Caco-2 (cell line): ENCODE results near the gene FER. TPM values are rescaled to one million over a fixed set of nuclear protein-coding genes. Genes with fewer than 3 reads are reported as not detected.

Source experiments
- BruUV-seq: library from RNA; stranded (reverse); fragments of 400-500 nt; replicated peaks from 2 replicates; lab custom pipeline; 2021; lab: Mats Ljungman, UMichigan
- CTCF ChIA-PET: fragments of 300-600 bp; sonication (Branson Sonifier 250); formaldehyde crosslinking; loops from one replicate; lab custom pipeline; 2022; ENCODE audit warnings: antibody characterized with exemption; lab: Charles Lee
- POLR2A ChIA-PET: fragments of 300-600 bp; sonication (Branson Sonifier 250); formaldehyde crosslinking; loops from one replicate; lab custom pipeline; 2022; ENCODE audit warnings: antibody characterized with exemption; lab: Charles Lee
- DNase-seq, 2 experiments: peaks; one replicate each; pipeline versions ENCODE4 v3.0.0 to v3.0.0-alpha.2; 2020 to 2022
- H3K27me3 ChIP-seq: replicated peaks from 2 replicates; pipeline ENCODE4 v1.6.0; 2011; ENCODE audit warnings: low read length; ENCODE audit not compliant: control insufficient read depth, insufficient read depth
- H3K36me3 ChIP-seq: 2 replicates; pipeline ENCODE4 v1.5.1; 2011; ENCODE audit warnings: low read length; ENCODE audit not compliant: control insufficient read depth, insufficient read depth
- H3K4me1 ChIP-seq: fragments of 250-450 bp; sonication (Bioruptor Pico); 2 replicates; pipeline ENCODE4 v1.5.1; 2020; ENCODE audit warnings: mild to moderate bottlenecking
- H3K4me3 ChIP-seq: 2 replicates; pipeline ENCODE4 v1.5.1; 2011; ENCODE audit warnings: low read depth, mild to moderate bottlenecking, control low read depth, low read length
- H3K9me3 ChIP-seq: fragments of 250-450 bp; sonication (Bioruptor Pico); 2 replicates; pipeline ENCODE4 v1.5.1; 2020; ENCODE audit warnings: mild to moderate bottlenecking, moderate library complexity
- H3K27ac Mint-ChIP-seq: one replicate; pipeline ENCODE4 v1.8.0; 2022; ENCODE audit warnings: mixed read lengths; ENCODE audit not compliant: unreplicated experiment
- H3K27me3 Mint-ChIP-seq: one replicate; pipeline ENCODE4 v1.8.0; 2022; ENCODE audit warnings: mixed read lengths; ENCODE audit not compliant: insufficient read depth, unreplicated experiment
- H3K36me3 Mint-ChIP-seq: one replicate; pipeline ENCODE4 v1.8.0; 2022; ENCODE audit warnings: mild to moderate bottlenecking, mixed read lengths; ENCODE audit not compliant: insufficient read depth, unreplicated experiment
- H3K4me1 Mint-ChIP-seq: one replicate; pipeline ENCODE4 v1.8.0; 2022; ENCODE audit warnings: low read depth, mixed read lengths; ENCODE audit not compliant: unreplicated experiment
- H3K4me3 Mint-ChIP-seq: one replicate; pipeline ENCODE4 v1.8.0; 2022; ENCODE audit warnings: mild to moderate bottlenecking, moderate library complexity, mixed read lengths; ENCODE audit not compliant: unreplicated experiment
- H3K9me3 Mint-ChIP-seq: one replicate; pipeline ENCODE4 v1.8.0; 2022; ENCODE audit warnings: mixed read lengths; ENCODE audit not compliant: unreplicated experiment
- intact Hi-C: fragments of 100-400 bp; cut with micrococcal nuclease; formaldehyde crosslinking; loops from one replicate; pipeline ENCODE4 v1.10.0; 2022; ENCODE audit not compliant: unreplicated experiment
- total RNA-seq: library from RNA; stranded (reverse); gene quantifications from 2 replicates; pipeline ENCODE4 v1.2.3, GENCODE V29; 2022
- TF ChIP-seq, protein P1 (sequence below), 2 experiments: fragments of 200-600 bp in 1 of 2; IDR thresholded peaks; 1 replicate in 1 of 2; 2 replicates in 1 of 2; pipeline versions ENCODE4 v1.5.1 to v1.8.0; 2011 to 2022; ENCODE audit warnings: antibody characterized with exemption in 1 of 2, control low read depth in 1 of 2, inconsistent platforms in 1 of 2, low read depth in 1 of 2, low read length in 1 of 2, mild to moderate bottlenecking in 1 of 2, moderate library complexity in 1 of 2; ENCODE audit not compliant: insufficient read depth in 1 of 2, severe bottlenecking in 1 of 2, unreplicated experiment in 1 of 2

The FER gene
- total RNA-seq, 1 experiment from 2014 or later: 43.1 TPM

DNA sequence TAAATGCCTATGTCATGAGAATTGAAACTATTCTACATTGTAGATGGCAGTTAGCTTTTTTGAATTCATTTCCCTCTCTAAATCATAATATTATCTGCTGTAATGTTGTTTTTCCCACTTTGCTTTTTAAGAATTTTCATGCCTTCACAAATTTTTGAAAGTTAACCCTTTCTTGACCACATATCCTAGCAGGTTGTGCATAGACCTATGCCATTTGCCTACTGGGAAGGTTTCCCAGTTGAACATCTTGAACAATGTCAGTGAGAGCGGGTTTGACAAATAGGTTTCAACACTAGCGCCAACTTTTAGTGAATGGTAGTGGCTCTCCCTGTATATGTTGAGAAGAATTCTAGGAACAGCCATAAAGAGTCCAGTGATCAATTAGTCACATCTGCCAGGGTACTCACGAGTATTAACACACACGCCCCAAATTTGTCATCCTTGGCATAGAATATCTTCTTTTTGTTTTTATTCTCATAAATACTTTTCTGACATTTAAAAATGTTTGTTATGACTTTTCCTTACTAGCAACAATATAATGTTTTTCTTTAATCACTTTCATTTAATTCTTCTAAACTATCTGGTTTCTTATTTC lies 354.5 kb downstream of the FER start:
- Mint-ChIP-seq H3K9me3 (no peaks in the 10 kb centered on the region), H3K36me3 (no peaks in the 10 kb centered on the region), H3K4me1 (no peaks in the 10 kb centered on the region), H3K27ac (no peak overlapping the region), H3K27me3 (no peaks in the 10 kb centered on the region), H3K4me3 (no peak overlapping the region)
- DNase-seq: no peak
- intact Hi-C loops: no loop called here
- POLR2A ChIA-PET: no interaction called here
- no peaks in the 10 kb centered on the region for H3K4me1 ChIP-seq
- TF ChIP-seq, protein P1, sequence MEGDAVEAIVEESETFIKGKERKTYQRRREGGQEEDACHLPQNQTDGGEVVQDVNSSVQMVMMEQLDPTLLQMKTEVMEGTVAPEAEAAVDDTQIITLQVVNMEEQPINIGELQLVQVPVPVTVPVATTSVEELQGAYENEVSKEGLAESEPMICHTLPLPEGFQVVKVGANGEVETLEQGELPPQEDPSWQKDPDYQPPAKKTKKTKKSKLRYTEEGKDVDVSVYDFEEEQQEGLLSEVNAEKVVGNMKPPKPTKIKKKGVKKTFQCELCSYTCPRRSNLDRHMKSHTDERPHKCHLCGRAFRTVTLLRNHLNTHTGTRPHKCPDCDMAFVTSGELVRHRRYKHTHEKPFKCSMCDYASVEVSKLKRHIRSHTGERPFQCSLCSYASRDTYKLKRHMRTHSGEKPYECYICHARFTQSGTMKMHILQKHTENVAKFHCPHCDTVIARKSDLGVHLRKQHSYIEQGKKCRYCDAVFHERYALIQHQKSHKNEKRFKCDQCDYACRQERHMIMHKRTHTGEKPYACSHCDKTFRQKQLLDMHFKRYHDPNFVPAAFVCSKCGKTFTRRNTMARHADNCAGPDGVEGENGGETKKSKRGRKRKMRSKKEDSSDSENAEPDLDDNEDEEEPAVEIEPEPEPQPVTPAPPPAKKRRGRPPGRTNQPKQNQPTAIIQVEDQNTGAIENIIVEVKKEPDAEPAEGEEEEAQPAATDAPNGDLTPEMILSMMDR (IDR thresholded peaks at IDR 0.05; ENCODE audit: insufficient read depth in 1 of 2, low read depth in 1 of 2, low read length in 1 of 2, severe bottlenecking in 1 of 2, unreplicated experiment in 1 of 2): no peak
- no peaks in the 10 kb centered on the region for H3K27me3 ChIP-seq
- H3K9me3 ChIP-seq: no peaks in the 10 kb centered on the region
- no TSS peak for BruUV-seq
- H3K36me3 ChIP-seq: no peaks in the 10 kb centered on the region
- no peak overlapping the region for H3K4me3 ChIP-seq
- CTCF ChIA-PET: no interaction called here

DNA sequence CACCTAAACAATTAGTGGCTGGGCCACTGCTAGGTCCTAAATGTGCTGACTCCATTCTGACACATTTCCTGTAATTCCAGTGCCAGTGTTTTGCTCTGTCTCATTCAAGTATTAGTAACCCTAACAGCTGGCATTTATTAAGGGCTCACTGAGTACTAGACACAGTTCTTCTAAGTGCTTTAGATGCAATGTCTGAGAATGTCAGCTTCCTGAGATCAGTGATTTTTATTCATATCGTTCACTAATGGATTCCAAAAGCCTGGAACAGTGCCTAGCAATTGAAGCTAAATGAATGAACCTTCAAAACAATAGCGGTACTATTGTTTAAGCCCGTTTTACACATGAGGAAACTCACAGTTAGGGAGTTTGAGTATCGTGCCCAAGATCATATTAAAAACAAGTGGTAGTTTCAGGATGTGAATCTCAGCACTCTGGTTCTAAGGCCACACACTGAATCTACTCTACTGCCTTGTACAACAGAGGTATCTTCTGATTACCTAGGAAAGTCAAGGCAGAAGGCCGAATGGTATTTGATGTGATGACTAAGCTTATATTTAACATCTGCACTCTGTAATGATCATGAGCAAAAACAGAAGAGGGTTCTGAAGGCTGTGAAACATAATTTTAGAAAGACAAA lies 358.1 kb downstream of the FER start:
- CTCF ChIA-PET: no interaction called here
- H3K36me3 Mint-ChIP-seq: no peaks in the 10 kb centered on the region
- no peaks in the 10 kb centered on the region for H3K36me3 ChIP-seq
- H3K9me3 ChIP-seq: no peaks in the 10 kb centered on the region
- no peaks in the 10 kb centered on the region for H3K27me3 ChIP-seq
- no peak overlapping the region for H3K4me3 ChIP-seq
- no TSS peak for BruUV-seq
- no peaks in the 10 kb centered on the region for H3K27me3 Mint-ChIP-seq
- H3K9me3 Mint-ChIP-seq: no peaks in the 10 kb centered on the region
- no peak overlapping the region for H3K4me3 Mint-ChIP-seq
- no peaks in the 10 kb centered on the region for H3K4me1 ChIP-seq
- no peaks in the 10 kb centered on the region for H3K4me1 Mint-ChIP-seq
- no peak for DNase-seq
- no peak overlapping the region for H3K27ac Mint-ChIP-seq
- POLR2A ChIA-PET: no interaction called here
- intact Hi-C loops: no loop called here
- TF ChIP-seq, protein P1 (IDR thresholded peaks at IDR 0.05; ENCODE audit: insufficient read depth in 1 of 2, low read depth in 1 of 2, low read length in 1 of 2, severe bottlenecking in 1 of 2, unreplicated experiment in 1 of 2): no peak

DNA sequence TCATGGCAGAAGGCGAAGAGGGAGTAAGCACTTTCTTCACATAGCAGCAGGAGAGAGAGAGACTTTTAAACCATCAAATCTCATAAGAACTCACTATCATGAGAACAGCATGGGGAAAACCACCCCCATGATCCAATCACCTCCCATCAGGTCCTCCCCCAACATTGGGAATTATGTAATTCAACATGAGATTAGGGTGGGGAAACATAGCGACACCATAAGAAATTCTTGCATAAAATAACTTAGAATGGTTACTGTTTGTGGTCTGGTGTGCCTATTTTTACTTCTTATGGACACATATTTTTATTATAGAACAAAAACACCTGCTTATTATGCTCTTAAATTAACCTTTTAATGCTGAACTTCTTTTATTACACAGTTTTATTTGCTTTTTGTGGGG lies 364.0 kb downstream of the FER start:
- Histone ChIP-seq H3K4me3 (no peak overlapping the region), H3K27me3 (no peaks in the 10 kb centered on the region), H3K4me1 (no peaks in the 10 kb centered on the region), H3K36me3 (no peaks in the 10 kb centered on the region), H3K9me3 (no peaks in the 10 kb centered on the region)
- H3K36me3 Mint-ChIP-seq: no peaks in the 10 kb centered on the region
- DNase-seq: no peak
- no peaks in the 10 kb centered on the region for H3K9me3 Mint-ChIP-seq
- TF ChIP-seq, protein P1 (IDR thresholded peaks at IDR 0.05; ENCODE audit: insufficient read depth in 1 of 2, low read depth in 1 of 2, low read length in 1 of 2, severe bottlenecking in 1 of 2, unreplicated experiment in 1 of 2): no peak
- H3K4me3 Mint-ChIP-seq: no peak overlapping the region
- ChIA-PET CTCF (no interaction called here), POLR2A (no interaction called here)
- no peak overlapping the region for H3K27ac Mint-ChIP-seq
- intact Hi-C loops: no loop called here
- no peaks in the 10 kb centered on the region for H3K27me3 Mint-ChIP-seq
- H3K4me1 Mint-ChIP-seq: no peaks in the 10 kb centered on the region
- BruUV-seq: no TSS peak
